ENCODE data around the gene SLC29A3.

The SLC29A3 gene

GRCh38 chr10:71372882-71373495 lies 53.9 kb downstream of the SLC29A3 start:
- peak; percentile 56 for DNase-seq

GRCh38 chr10:71374481-71375233 lies 55.6 kb downstream of the SLC29A3 start:
- no peak for DNase-seq

- DNase-seq, result no peak
These were observed 56.9 kb downstream of the SLC29A3 start for GRCh38 chr10:71375952-71376351.

- DNase-seq, result no peak
These were observed 59.5 kb downstream of the SLC29A3 start for GRCh38 chr10:71378336-71379117.

GRCh38 chr10:71379118-71379766 lies 60.2 kb downstream of the SLC29A3 start:
- no peak for DNase-seq

DNA sequence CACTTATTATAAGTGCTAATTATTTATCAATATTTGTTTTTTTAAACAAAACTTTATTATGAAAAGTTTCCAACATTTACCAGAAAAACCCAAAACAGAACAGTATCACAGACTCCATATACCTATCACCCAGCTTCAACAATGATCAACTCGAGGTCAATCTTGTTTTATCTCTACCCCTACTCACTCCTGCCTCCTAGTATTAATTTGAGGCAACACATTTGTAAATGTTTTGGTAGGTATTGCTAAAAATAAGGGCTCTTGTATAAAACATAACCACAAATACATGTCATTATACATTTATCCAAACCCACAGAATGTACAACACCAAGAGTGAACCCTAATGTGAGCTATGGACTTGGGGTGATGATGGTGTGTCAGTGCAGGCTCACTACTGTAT lies 61.8 kb downstream of the SLC29A3 start:
- DNase-seq, result no peak

GRCh38 chr10:71381611-71382010 lies 62.6 kb downstream of the SLC29A3 start:
- no peak for DNase-seq

GRCh38 chr10:71382028-71382427 lies 63.0 kb downstream of the SLC29A3 start:
- no peak for DNase-seq

DNA sequence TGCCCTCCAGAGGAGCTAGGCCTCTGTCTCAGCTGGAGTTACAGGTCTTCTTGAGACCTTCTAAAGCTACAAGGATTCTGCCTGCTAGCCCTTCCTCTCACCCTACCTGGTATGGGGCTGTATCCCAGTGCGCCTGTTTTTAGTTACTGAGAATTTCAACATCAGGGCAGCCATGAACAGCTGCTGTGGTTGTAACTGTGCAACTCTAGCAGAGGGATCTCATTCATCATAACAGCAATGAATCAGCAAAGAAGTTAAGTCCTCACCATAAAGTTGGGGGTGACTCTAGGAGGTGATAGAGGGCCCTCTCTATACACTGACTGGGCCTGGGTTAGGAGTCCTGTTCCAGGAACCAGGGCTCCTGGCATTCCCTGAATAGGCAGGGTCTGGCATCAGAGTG lies 63.7 kb downstream of the SLC29A3 start:
- DNase-seq, result peak; percentile 28

DNA sequence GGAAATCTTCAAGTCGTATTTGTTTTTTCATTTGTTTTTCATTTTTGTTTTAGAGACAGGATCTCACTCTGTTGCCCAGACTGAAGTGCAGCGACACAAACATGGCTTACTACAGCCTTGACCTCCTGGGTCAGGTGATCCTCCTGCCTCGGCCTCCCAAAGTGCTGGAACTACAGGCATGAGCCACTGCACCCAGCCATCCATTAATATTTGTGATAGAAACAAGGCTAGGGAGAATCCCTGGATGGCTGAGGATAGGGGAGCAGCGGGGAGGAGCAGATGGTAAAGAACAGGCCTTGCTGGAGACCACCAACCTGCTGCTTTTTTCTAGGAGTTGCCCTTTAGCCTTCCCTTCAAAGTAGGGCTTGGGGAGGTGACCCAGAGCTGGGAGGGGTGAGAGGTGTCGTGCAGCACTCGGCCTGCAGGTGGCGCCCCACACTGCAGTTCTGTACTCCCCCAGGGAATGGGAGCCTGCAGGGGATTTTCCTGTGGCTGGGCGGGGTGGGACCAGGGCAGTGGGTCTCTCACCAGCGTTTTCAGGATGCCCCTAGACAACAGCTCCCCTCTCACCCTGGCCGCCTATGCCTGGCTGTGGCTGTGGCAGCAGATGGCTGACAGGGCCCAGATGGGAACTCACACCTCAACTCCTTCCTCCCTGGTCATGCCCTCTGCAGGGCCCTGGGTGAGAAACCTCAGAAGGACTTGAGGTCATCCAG lies 65.1 kb downstream of the SLC29A3 start:
- DNase-seq, result peak; percentile 20

DNA sequence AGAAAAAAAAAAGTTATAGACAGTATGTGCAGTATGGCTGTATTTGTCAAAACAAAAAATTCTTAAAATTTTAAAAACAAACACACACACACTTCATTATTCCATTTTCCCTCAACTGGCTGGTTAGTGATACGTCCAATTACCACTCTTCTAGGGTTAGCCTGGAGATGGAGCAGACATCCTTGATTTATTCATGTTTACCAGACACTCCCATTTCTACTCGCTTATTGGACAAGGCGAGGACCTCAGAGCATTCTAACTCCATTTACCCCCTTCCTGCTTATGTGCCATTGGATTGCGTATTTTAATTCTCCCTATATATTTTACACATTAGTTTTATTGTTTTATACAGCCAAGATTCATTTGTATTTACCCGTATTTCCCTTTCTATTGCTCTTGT lies 69.1 kb downstream of the SLC29A3 start:
- no peak for DNase-seq

- no peak for DNase-seq
These were observed 69.7 kb downstream of the SLC29A3 start for GRCh38 chr10:71388583-71389310.

GRCh38 chr10:71389768-71390460 lies 70.9 kb downstream of the SLC29A3 start:
- DNase-seq, result no peak

GRCh38 chr10:71390461-71390835 lies 71.4 kb downstream of the SLC29A3 start:
- DNase-seq, result no peak

- DNase-seq, result no peak
These were observed 72.0 kb downstream of the SLC29A3 start for GRCh38 chr10:71390921-71391690.

GRCh38 chr10:71391701-71392100 lies 72.6 kb downstream of the SLC29A3 start:
- no peak for DNase-seq

GRCh38 chr10:71392292-71392691 lies 73.2 kb downstream of the SLC29A3 start:
- DNase-seq, result no peak

DNA sequence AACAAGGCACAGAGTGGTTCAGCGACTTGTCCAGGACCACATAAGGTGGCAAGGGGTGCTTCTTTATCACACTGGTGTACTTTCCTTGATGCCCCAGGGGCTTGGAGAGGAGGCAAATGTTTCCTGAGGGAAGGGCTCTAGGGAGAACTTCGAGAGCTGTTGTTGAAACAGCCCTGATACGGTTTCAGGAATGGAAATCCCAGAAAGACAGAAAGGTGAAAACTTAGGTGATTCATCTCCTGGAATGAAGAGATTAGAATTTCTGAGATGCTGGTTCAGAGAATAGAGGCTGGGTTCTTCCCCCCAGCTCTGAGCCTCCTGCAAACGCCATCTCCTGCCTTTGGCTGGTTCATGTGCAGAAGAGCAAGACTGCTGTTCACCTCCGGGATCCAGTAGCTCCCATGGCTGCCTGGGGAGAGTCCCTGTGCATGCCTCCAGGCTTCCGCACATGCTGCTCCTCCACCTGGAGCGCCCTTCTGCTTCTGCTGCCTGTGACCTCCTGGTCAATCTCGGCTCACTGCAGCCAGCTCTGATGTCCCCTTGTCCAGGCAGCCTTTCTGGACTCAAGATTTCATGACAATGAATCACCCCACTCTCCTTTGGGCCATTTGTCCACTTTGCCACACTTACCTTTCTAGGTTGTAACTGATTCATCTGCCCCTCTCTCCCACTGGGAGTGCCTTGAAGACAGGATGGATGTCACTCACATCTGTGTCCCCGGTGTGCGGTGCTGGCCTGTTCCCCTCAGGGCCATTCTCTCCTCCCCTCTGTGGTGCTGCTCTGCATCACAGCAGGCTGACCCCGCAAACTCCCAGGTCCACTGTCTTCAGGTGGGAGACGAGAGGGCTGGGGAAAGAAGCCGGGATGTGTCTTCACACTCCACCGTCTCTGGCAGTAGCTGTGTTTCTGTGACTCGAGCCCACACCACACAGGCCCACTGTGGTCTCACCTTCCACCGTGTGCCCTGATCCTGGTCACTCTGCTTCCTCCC lies 74.0 kb downstream of the SLC29A3 start:
- no peak for DNase-seq

Measured in fibroblast of skin of abdomen (primary cell).